PC-3 (cell line): ENCODE results near the gene RSKR.

ENCODE experiments used
- EZH2 ChIP-seq: fragments of 300-600 bp; sonication (generic); IDR thresholded peaks from one replicate; pipeline ENCODE4 v1.6.1; 2017; ENCODE audit warnings: antibody characterized with exemption, mild to moderate bottlenecking, low read length; ENCODE audit not compliant: unreplicated experiment
- TF ChIP-seq, protein P1 (sequence below): fragments of 300-600 bp; sonication (generic); conservative IDR thresholded peaks from 2 replicates; pipeline ENCODE4 v1.5.1; 2017; ENCODE audit warnings: antibody characterized with exemption, low read depth, mild to moderate bottlenecking, low read length

GRCh38 chr17:28577466-28577824 lies 36.5 kb downstream of the RSKR start:
- TF ChIP-seq, protein P1, sequence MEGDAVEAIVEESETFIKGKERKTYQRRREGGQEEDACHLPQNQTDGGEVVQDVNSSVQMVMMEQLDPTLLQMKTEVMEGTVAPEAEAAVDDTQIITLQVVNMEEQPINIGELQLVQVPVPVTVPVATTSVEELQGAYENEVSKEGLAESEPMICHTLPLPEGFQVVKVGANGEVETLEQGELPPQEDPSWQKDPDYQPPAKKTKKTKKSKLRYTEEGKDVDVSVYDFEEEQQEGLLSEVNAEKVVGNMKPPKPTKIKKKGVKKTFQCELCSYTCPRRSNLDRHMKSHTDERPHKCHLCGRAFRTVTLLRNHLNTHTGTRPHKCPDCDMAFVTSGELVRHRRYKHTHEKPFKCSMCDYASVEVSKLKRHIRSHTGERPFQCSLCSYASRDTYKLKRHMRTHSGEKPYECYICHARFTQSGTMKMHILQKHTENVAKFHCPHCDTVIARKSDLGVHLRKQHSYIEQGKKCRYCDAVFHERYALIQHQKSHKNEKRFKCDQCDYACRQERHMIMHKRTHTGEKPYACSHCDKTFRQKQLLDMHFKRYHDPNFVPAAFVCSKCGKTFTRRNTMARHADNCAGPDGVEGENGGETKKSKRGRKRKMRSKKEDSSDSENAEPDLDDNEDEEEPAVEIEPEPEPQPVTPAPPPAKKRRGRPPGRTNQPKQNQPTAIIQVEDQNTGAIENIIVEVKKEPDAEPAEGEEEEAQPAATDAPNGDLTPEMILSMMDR, result no peak
- no peak for TF ChIP-seq EZH2
